ENCODE data around the gene TGFBR2.
"Not testable (repeated sequence)": the region's sequence is repeated elsewhere in the genome, so short reads cannot be mapped to it uniquely, and the experiment has no call there.

The TGFBR2 gene

GRCh38 chr3:30666572-30667279 lies 60.3 kb downstream of the TGFBR2 start:
- no peak for DNase-seq (ENCODE audit: low read depth)
- H3K4me3 ChIP-seq (ENCODE audit: low read depth, low read length) = no peak overlapping the region

DNA sequence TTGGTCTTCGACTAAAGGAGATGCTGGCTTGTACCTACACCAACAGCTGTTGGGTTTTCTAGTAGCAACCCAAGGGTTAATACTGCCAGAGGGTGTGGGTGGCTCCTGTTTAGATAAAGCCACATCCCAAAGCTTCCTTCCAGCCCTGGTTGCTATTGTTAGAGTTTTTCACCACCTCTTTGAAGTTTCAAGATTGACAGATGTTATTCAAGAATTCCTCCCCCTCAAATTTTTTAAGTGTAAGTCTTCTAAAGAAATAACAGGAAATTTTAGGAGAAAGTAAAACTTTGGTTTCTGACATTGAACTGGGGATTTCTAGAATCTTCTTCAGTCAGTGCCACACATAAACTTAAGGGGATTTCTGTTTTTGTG lies 60.9 kb downstream of the TGFBR2 start:
- H3K4me3 ChIP-seq (ENCODE audit: low read depth, low read length) = no peak overlapping the region
- DNase-seq (ENCODE audit: low read depth) = no peak

- DNase-seq (ENCODE audit: low read depth) = no peak
- H3K4me3 ChIP-seq (ENCODE audit: low read depth, low read length) = no peak overlapping the region
Measured at GRCh38 chr3:30668051-30668609, 61.7 kb downstream of the TGFBR2 start.

- H3K4me3 ChIP-seq (ENCODE audit: low read depth, low read length); DNase-seq (ENCODE audit: low read depth): not testable (repeated sequence)
Measured at GRCh38 chr3:30669360-30669934, 63.0 kb downstream of the TGFBR2 start.

GRCh38 chr3:30670292-30670691 lies 63.9 kb downstream of the TGFBR2 start:
- no peak overlapping the region for H3K4me3 ChIP-seq (ENCODE audit: low read depth, low read length)
- no peak for DNase-seq (ENCODE audit: low read depth)

- no peak overlapping the region for H3K4me3 ChIP-seq (ENCODE audit: low read depth, low read length)
- no peak for DNase-seq (ENCODE audit: low read depth)
Measured at GRCh38 chr3:30671527-30672286, 65.3 kb downstream of the TGFBR2 start.

- H3K4me3 ChIP-seq (ENCODE audit: low read depth, low read length) = no peak overlapping the region
- DNase-seq (ENCODE audit: low read depth) = no peak
Measured at GRCh38 chr3:30672287-30672735, 65.9 kb downstream of the TGFBR2 start.

GRCh38 chr3:30672959-30673358 lies 66.6 kb downstream of the TGFBR2 start:
- H3K4me3 ChIP-seq (ENCODE audit: low read depth, low read length) = no peak overlapping the region
- no peak for DNase-seq (ENCODE audit: low read depth)

DNA sequence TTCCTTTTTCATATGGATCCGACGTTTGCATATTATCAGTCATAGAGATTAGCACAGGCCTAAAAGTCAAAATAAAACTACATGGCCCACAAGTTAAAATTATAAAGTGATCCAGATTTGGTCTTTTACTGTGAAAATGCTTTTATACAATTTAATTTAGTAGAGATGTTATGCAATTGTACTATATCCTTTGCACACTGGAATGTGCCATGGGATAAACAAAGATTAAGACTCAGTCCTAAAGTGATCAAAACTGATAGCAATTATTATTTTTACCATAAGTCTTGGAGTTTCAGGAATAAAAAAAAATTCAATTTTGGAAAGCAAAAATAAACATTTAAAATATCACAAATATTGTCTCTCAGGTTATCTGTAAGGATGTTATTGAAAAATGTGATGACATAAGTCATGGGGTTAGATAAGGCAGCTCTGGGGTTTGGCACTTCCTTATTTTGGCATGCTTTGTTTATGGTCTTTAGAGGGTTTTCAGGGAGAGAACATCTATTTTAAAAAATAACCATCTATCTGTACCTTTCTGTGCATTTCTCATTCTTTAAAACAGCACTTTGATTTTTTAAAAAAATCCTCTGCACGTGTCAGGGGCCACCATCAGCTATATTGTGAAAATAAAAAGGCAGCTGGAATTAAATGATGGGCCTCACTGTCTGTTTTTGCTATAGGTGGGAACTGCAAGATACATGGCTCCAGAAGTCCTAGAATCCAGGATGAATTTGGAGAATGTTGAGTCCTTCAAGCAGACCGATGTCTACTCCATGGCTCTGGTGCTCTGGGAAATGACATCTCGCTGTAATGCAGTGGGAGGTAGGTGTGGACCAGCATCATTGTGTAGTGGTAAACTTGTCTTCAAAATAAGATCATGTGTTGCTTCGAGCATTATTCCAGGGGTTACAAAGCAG lies 67.3 kb downstream of the TGFBR2 start:
- H3K4me3 ChIP-seq (ENCODE audit: low read depth, low read length) = no peak overlapping the region
- DNase-seq (ENCODE audit: low read depth) = no peak

DNA sequence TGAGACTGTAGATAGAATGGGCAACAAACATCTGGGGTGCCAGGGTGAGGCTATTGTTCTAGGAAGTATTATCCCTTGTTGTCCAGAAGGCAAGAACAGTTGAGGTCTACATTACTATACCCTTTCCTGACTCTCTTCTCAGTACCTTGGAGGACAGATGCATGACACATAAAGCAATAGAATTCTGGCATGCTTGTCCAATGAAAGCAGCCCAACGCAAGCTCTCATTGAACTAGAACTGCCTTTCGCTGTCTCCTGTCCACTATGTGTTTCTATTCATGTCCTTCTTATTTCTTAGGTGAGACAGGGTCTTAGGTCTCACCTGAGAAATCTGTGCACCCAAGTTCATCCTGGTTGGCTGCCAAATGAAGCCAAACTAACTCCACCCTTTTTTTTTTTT lies 68.6 kb downstream of the TGFBR2 start:
- H3K4me3 ChIP-seq (ENCODE audit: low read depth, low read length) = no peak overlapping the region
- DNase-seq (ENCODE audit: low read depth) = no peak

DNA sequence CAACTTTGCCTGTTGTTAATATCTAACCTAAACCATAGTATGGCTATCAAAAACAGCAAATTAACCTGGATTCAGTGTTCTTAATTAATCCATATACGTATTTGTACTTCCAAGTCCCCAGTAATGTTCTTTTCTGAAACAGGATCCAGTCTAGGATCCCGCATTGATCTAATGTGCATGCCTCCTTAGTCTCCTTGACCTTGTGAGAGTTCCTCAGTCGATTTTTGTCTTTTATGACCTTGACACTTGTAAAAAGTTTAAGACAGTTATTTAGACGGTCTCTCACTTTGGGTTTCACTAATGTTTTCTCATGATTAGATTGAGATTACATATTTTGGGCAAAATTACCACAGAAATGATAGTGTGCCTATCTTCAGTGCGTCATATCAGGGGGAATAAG lies 69.4 kb downstream of the TGFBR2 start:
- no peak for DNase-seq (ENCODE audit: low read depth)
- H3K4me3 ChIP-seq (ENCODE audit: low read depth, low read length) = no peak overlapping the region

DNA sequence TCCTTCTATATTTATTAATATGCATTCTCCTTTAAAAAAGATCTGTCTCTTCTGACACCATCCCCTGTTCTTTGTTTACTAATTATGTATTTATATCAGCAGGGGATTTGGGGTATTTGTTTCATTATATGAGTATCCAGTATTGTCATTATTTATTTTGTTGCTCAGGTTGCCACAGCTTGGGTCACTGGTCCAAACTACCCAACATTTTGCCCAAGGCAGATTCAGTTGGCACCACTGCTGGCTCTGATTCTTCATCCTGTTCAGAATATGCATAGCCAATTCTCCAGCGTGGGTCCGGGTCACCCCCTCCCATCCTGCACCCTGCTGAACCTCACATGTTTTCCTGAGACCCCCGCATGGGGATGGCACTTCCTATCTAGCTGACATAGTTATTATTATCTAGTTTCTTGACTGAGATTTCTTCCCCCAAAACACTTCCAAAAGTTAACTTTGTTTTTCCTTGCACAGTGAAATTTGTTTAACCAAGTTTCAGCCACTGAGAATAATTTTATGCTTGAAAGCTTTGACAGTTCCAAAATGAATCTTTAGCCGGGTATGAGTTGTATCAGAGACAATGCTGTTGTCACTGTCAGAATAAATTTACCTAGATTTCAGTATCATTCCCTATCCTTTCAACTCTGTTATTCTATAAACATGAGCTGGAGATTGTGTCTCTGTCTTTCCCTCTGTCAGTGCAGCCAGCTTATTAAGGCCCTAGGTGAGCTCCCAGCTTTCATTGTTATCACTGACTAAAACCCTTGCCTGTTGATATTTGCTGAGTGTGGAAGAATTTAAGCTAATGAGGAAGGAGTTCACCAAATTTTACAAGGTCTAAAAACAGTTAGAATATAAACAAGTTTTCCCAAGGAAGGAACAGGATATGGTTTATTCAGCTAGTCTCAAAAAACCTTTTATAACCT lies 70.3 kb downstream of the TGFBR2 start:
- DNase-seq (ENCODE audit: low read depth) = no peak
- H3K4me3 ChIP-seq (ENCODE audit: low read depth, low read length) = no peak overlapping the region

DNA sequence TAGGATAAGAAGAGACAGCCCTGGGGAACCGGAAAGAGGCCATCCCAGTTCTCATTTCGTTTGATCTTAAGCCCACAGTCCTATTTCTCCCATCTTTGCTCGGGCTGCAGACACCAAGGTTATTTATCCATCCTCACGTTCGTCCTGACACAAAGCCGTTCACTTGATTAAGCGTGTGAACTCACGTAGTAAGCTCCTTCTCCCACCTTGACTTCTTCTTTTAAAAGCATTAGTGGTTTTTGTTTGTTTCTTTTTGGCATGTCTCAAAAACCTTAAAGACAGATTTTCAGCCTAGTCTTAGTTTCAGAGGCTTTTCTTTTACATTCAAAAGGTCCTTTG lies 70.9 kb downstream of the TGFBR2 start:
- DNase-seq (ENCODE audit: low read depth) = no peak
- no peak overlapping the region for H3K4me3 ChIP-seq (ENCODE audit: low read depth, low read length)

GRCh38 chr3:30679045-30679444 lies 72.6 kb downstream of the TGFBR2 start:
- DNase-seq (ENCODE audit: low read depth) = no peak
- no peak overlapping the region for H3K4me3 ChIP-seq (ENCODE audit: low read depth, low read length)

- no peak overlapping the region for H3K4me3 ChIP-seq (ENCODE audit: low read depth, low read length)
- DNase-seq (ENCODE audit: low read depth) = no peak
Measured at GRCh38 chr3:30680789-30681648, 74.6 kb downstream of the TGFBR2 start.

DNA sequence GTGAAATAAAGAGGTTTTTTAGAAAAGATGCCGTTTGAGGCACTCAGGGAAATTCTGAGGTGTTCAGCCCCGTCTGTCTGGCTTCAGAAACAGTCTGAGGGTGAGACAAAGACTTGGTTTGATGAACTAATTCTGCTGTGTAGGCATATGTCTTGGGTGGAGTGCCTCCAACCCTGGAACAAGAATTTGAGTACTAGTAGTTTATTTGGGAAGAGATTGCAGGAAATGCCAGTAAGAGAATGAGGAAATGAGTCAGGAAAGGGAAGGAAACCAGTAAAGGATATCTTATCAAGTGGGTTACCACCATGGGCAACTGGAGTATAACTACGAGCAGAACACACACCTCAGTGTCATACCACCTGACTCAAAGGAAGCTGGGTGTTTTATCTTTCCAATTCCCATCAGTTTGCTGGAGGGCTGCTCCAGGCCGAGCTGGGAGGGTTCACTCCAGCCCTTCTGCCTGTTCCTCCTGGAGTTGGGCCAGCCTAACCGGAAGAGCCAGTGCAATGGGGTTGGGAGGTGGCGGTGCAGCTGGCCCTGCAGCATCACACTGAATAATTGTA lies 75.3 kb downstream of the TGFBR2 start:
- no peak overlapping the region for H3K4me3 ChIP-seq (ENCODE audit: low read depth, low read length)
- DNase-seq (ENCODE audit: low read depth) = no peak

GRCh38 chr3:30682434-30683155 lies 76.2 kb downstream of the TGFBR2 start:
- no peak for DNase-seq (ENCODE audit: low read depth)
- no peak overlapping the region for H3K4me3 ChIP-seq (ENCODE audit: low read depth, low read length)

Data from skeletal muscle cell (primary cell).